Esophagus (tissue), 2 donors: ENCODE data around the gene TMEM117. TPM values are rescaled to one million over a fixed set of nuclear protein-coding genes. Genes with fewer than 3 reads are reported as not detected.

Source experiments
- H3K27ac ChIP-seq, 2 donors: one replicate each; pipeline ENCODE4 v1.5.1; 2013; ENCODE audit warnings: low read depth in 2 of 2, mild to moderate bottlenecking in 2 of 2, inconsistent platforms in 1 of 2, low read length in 1 of 2, moderate library complexity in 1 of 2
- H3K27me3 ChIP-seq, 2 donors: one replicate each; pipeline ENCODE4 v1.6.1; 2013; ENCODE audit warnings: low read length in 2 of 2, control low read depth in 1 of 2, mild to moderate bottlenecking in 1 of 2; ENCODE audit not compliant: insufficient read depth in 2 of 2, control insufficient read depth in 1 of 2
- H3K36me3 ChIP-seq, 2 donors: one replicate each; pipeline ENCODE4 v1.6.1; 2013; ENCODE audit warnings: low read length in 1 of 2; ENCODE audit not compliant: control insufficient read depth in 2 of 2, insufficient read depth in 2 of 2
- H3K4me1 ChIP-seq, 2 donors: one replicate each; pipeline ENCODE4 v1.6.1; 2013; ENCODE audit warnings: low read length in 1 of 2; ENCODE audit not compliant: control insufficient read depth in 2 of 2, insufficient read depth in 2 of 2
- H3K4me3 ChIP-seq, 2 donors: one replicate each; pipeline ENCODE4 v1.5.1; 2013; ENCODE audit warnings: low read length in 2 of 2, mild to moderate bottlenecking in 2 of 2, low read depth in 1 of 2, moderate library complexity in 1 of 2
- H3K9me3 ChIP-seq, 2 donors: one replicate each; pipeline ENCODE4 v1.6.1; 2013; ENCODE audit warnings: mild to moderate bottlenecking in 2 of 2, low read depth in 1 of 2, low read length in 1 of 2, moderate library complexity in 1 of 2; ENCODE audit not compliant: control insufficient read depth in 2 of 2, insufficient read depth in 1 of 2
- WGBS, 2 donors: extraction: QIAGEN DNeasy Blood & Tissue Kit; methylation state at CpG; one replicate each; pipeline ENCODE4 v1.1.7; 2013; 5-methylcytosine and 5-hydroxymethylcytosine counted together
- polyA plus RNA-seq, 2 donors: library from polyadenylated mRNA; stranded (reverse); fragments of 200-250 nt; gene quantifications; one replicate each; pipeline ENCODE4 v1.2.3, GENCODE V29; 2013
- donor health status: healthy with polysubstance abuse.
- donor health status: Bipolar disorder and iron deficiency.

The TMEM117 gene
- polyA plus RNA-seq, 2 donors, result 5.2 to 6.6 TPM

GRCh38 chr12:44046732-44047417, 211.0 kb downstream of the TMEM117 start:
- no peaks in the 10 kb centered on the region for H3K36me3 ChIP-seq
- H3K27ac ChIP-seq, result no peak overlapping the region
- no peaks in the 10 kb centered on the region for H3K27me3 ChIP-seq
- H3K9me3 ChIP-seq, result peaks cover 0 to 2% of the 10 kb centered on the region in 2 donors
- 86 to 88% methylated on average over 3 of the region's 3 CpGs for WGBS, 2 donors
- no peaks in the 10 kb centered on the region for H3K4me1 ChIP-seq
- H3K4me3 ChIP-seq, result no peak overlapping the region

- Histone ChIP-seq H3K4me3 (no peak overlapping the region), H3K4me1 (no peaks in the 10 kb centered on the region), H3K27ac (no peak overlapping the region), H3K9me3 (no peaks in the 10 kb centered on the region), H3K36me3 (no peaks in the 10 kb centered on the region), H3K27me3 (no peaks in the 10 kb centered on the region)
- 80 to 83% methylated on average over 4 of the region's 4 CpGs for WGBS, 2 donors
These were observed 216.7 kb downstream of the TMEM117 start for GRCh38 chr12:44052554-44052953.

- Histone ChIP-seq H3K27ac (no peak overlapping the region), H3K27me3 (no peaks in the 10 kb centered on the region), H3K9me3 (no peaks in the 10 kb centered on the region), H3K36me3 (no peaks in the 10 kb centered on the region), H3K4me1 (no peaks in the 10 kb centered on the region), H3K4me3 (no peak overlapping the region)
- whole genome bisulfite sequencing, 2 donors, result 35 to 48% methylated on average over 3 of the region's 3 CpGs
These were observed 217.8 kb downstream of the TMEM117 start for GRCh38 chr12:44053549-44054127.

- H3K9me3 ChIP-seq, result no peaks in the 10 kb centered on the region
- 70 to 81% methylated on average over 3 of the region's 3 CpGs for WGBS, 2 donors
- H3K36me3 ChIP-seq, result no peaks in the 10 kb centered on the region
- no peak overlapping the region for H3K27ac ChIP-seq
- H3K27me3 ChIP-seq, result no peaks in the 10 kb centered on the region
- no peak overlapping the region for H3K4me3 ChIP-seq
- H3K4me1 ChIP-seq, result no peaks in the 10 kb centered on the region
These were observed 218.4 kb downstream of the TMEM117 start for GRCh38 chr12:44054281-44054680.

- Histone ChIP-seq H3K4me3 (no peak overlapping the region), H3K9me3 (no peaks in the 10 kb centered on the region), H3K36me3 (no peaks in the 10 kb centered on the region), H3K27ac (no peak overlapping the region), H3K4me1 (no peaks in the 10 kb centered on the region), H3K27me3 (no peaks in the 10 kb centered on the region)
- WGBS, 2 donors, result 89 to 91% methylated on average over 2 of the region's 2 CpGs
These were observed 222.5 kb downstream of the TMEM117 start for GRCh38 chr12:44058366-44058765.

- H3K4me1 ChIP-seq, result no peaks in the 10 kb centered on the region
- no peaks in the 10 kb centered on the region for H3K9me3 ChIP-seq
- H3K27ac ChIP-seq, result no peak overlapping the region
- H3K36me3 ChIP-seq, result no peaks in the 10 kb centered on the region
- H3K4me3 ChIP-seq, result no peak overlapping the region
- no peaks in the 10 kb centered on the region for H3K27me3 ChIP-seq
These were observed 223.6 kb downstream of the TMEM117 start for GRCh38 chr12:44059476-44059875.

- 94 to 96% methylated on average over 3 of the region's 3 CpGs for WGBS, 2 donors
- Histone ChIP-seq H3K36me3 (no peaks in the 10 kb centered on the region), H3K27me3 (no peaks in the 10 kb centered on the region), H3K27ac (no peak overlapping the region), H3K4me3 (no peak overlapping the region), H3K9me3 (no peaks in the 10 kb centered on the region), H3K4me1 (no peaks in the 10 kb centered on the region)
These were observed 227.8 kb downstream of the TMEM117 start for GRCh38 chr12:44063671-44064070.

- Histone ChIP-seq H3K4me1 (no peaks in the 10 kb centered on the region), H3K27ac (no peak overlapping the region), H3K36me3 (no peaks in the 10 kb centered on the region), H3K4me3 (no peak overlapping the region), H3K27me3 (no peaks in the 10 kb centered on the region), H3K9me3 (no peaks in the 10 kb centered on the region)
- 42 to 46% methylated on average over 2 of the region's 2 CpGs for WGBS, 2 donors
These were observed 241.0 kb downstream of the TMEM117 start for GRCh38 chr12:44076871-44077270.

GRCh38 chr12:44077294-44077693, 241.4 kb downstream of the TMEM117 start:
- Histone ChIP-seq H3K4me3 (no peak overlapping the region), H3K36me3 (no peaks in the 10 kb centered on the region), H3K4me1 (no peaks in the 10 kb centered on the region), H3K27me3 (no peaks in the 10 kb centered on the region), H3K9me3 (no peaks in the 10 kb centered on the region), H3K27ac (no peak overlapping the region)
- 5 to 6% methylated on average over 2 of the region's 2 CpGs for WGBS, 2 donors

GRCh38 chr12:44078273-44078672, 242.4 kb downstream of the TMEM117 start:
- Histone ChIP-seq H3K27me3 (no peaks in the 10 kb centered on the region), H3K27ac (no peak overlapping the region), H3K4me3 (no peak overlapping the region), H3K9me3 (no peaks in the 10 kb centered on the region), H3K4me1 (no peaks in the 10 kb centered on the region), H3K36me3 (no peaks in the 10 kb centered on the region)
- 68 to 79% methylated on average over 4 of the region's 4 CpGs for WGBS, 2 donors
